Measurements from ENCODE around the gene GUCA1C.

DNA sequence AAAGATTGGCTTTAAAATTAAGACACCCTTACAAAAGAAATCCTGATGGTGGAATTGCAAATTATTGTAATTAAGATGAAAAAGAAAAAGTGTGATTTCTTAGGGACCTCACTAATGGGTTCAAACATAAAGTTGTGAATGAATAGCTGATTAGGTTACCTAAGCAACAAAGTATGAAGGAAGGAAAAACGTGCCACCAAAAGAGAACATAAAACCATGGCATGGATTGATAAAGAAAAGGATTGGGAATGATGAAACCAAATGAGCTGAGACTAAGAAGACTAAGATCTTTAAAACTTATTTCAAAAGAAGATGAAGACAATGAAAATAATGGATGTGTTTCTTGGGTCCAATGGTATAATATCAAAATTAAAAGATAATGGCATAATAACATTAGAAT is 32.2 kb upstream of the GUCA1C start:
- TF ChIP-seq, protein P1, sequence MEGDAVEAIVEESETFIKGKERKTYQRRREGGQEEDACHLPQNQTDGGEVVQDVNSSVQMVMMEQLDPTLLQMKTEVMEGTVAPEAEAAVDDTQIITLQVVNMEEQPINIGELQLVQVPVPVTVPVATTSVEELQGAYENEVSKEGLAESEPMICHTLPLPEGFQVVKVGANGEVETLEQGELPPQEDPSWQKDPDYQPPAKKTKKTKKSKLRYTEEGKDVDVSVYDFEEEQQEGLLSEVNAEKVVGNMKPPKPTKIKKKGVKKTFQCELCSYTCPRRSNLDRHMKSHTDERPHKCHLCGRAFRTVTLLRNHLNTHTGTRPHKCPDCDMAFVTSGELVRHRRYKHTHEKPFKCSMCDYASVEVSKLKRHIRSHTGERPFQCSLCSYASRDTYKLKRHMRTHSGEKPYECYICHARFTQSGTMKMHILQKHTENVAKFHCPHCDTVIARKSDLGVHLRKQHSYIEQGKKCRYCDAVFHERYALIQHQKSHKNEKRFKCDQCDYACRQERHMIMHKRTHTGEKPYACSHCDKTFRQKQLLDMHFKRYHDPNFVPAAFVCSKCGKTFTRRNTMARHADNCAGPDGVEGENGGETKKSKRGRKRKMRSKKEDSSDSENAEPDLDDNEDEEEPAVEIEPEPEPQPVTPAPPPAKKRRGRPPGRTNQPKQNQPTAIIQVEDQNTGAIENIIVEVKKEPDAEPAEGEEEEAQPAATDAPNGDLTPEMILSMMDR (IDR thresholded peaks at IDR 0.05; ENCODE audit: low read length), result no peak
- TF ChIP-seq EZH2 (optimal IDR thresholded peaks at IDR 0.05; ENCODE audit: low read depth, low read length) (no peak), EZH2phosphoT487 (IDR thresholded peaks at IDR 0.05; ENCODE audit: low read length) (no peak)
